Vein endothelial cell (primary cell): Measurements from ENCODE around the gene RALGPS1. TPM values are rescaled to one million over a fixed set of nuclear protein-coding genes. Genes with fewer than 3 reads are reported as not detected.

ENCODE experiments used
- total RNA-seq: library from RNA; depleted of rRNA; stranded (reverse); fragments of >200 nt; gene quantifications from 2 replicates; pipeline ENCODE4 v1.2.3, GENCODE V29; 2012

RALGPS1 gene
- total RNA-seq = 2.8 and 2.9 TPM in 2 replicates

GRCh38 chr9:126914458-126915280, at the start of gene RALGPS1:
RALGPS1 (plus strand) TSS chr9:126914782; CDS start chr9:126962290, 47,508 bp downstream.

DNA sequence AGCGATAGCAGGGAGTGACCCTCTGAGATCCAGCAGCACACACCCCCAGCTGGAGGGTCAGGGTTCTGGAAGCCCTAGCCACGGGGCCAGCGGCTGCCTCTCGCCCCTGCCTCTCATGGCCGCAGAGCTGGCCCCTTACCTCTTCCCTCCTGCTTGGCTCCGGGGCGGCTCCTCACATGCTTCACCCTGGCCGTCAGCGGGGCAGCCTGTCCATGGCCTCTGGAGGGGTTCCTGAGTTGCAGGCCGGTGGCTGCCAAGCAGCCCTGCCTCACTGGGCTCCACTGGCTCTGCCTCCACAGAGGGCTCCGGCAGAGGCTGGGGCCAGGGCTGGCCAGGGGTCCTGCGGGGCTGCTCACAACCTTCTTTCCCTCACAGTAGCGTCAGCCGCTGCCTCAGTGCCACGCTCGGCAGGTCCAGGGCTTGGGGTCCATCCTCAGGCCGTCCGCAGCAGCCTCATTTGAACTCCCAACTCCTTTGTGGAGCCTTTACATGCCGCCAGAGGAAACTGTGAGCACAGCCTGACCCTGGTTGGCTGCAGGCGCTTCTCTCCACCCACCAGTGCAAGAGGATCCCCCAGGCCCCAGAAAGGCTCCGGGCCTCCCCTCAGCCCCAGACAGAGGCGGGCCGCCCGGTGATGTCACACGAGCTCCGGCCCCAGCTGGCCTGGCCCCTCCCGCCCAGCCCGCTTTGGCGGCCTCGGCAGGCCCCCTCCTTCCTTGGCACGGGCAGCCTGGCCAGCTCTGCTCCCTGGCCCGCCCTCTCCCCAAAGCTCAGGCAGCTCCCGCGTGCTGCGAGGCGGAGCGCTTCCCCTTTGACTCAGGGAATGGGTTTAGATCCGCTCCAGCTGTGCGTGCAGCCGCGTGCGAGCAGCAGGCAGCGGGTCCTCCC, 207.8 kb downstream of the RALGPS1 start, which contains the start of gene ANGPTL2:
Gene ANGPTL2 (minus strand): TSS at position 460 of the 888 bp plus-strand sequence. CDS start 13,904 bp downstream, outside the sequence.

DNA sequence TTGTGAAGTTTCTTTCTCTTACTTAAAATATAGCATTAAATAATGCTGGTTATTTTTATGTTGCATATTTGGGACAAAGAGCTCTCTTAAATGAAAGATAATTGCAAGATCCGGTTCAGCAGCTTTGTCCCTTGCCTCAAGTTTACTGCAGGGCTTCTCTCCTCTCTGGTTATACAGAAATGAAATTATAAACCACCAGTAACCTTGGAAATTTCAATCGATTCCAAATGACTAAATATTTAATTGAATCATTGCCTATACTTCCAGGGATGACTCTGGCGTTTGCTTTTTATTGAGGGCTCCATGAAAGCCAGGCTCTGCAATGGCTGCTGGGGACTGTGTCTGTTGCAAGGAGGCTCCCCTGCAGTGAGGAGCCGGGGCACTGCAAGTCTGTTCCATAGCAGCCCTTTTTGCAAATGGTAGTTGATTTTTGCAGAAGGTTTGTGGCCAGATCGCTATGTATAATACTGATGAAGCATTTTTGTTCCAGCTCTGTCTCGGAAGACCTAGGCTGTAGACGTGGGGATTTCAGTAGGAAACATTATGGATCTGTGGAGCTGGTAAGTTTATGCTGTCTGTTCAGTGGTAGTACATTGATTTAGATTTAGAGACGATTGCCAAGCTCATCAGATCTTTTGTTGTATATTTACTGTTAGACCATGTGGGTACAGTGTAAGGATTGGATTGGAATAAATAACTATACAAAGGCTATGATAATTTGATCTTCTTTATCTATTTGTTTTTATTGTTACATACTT, 350.1 kb downstream of the RALGPS1 start, which contains the start of gene GARNL3:
Gene GARNL3 (plus strand): TSS at position 313 of the 758 bp plus-strand sequence. CDS start 104 bp downstream, at position 417.

Other genes starting within 250 kb of the RALGPS1 start
- 6.9 and 8.7 TPM in 2 replicates for gene ZBTB43, start 109.7 kb upstream of the RALGPS1 start, total RNA-seq
- 10.1 and 12.8 TPM in 2 replicates for gene ZBTB34, start 54.1 kb upstream of the RALGPS1 start, total RNA-seq
- gene ANGPTL2, start 207.9 kb downstream of the RALGPS1 start, total RNA-seq = 18.8 and 23.8 TPM in 2 replicates